ENCODE data around the gene ZGPAT. TPM values are rescaled to one million over a fixed set of nuclear protein-coding genes. Genes with fewer than 3 reads are reported as not detected.

The ZGPAT gene
- total and polyA plus RNA-seq, 2 of the 13 experiments (the other 11 are each of a cell fraction or from before 2014, with no cell fraction given), result 23.0 to 41.9 TPM

DNA sequence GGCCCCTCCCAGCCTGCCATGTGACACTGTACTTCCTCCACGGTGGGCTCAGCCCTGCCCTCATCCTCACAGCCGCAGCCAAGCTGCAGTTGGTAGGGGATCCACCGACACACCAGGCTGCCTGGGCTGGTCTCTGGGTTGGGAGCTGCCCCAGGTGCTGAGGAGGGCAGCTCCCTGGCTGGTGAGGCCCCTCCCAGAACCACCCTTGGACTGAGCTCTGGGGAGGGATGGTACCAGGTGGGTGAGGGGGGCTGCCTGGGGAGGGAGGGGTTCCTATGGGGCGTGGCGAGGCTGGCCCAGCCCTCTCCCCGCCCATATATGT, 11.6 kb upstream of the ZGPAT start (continued):
- TF ChIP-seq MAFK (conservative IDR thresholded peaks at IDR 0.05 in 1 of 2, IDR thresholded peaks at IDR 0.05 in 1 of 2; ENCODE audit: low read length in 2 of 2), result no peak
- TF ChIP-seq HIVEP1 (CRISPR knock-in tag; IDR thresholded peaks at IDR 0.05), result no peak
- TF ChIP-seq ZNF124 (CRISPR knock-in tag; IDR thresholded peaks at IDR 0.05), result no peak
- TF ChIP-seq, protein P1, sequence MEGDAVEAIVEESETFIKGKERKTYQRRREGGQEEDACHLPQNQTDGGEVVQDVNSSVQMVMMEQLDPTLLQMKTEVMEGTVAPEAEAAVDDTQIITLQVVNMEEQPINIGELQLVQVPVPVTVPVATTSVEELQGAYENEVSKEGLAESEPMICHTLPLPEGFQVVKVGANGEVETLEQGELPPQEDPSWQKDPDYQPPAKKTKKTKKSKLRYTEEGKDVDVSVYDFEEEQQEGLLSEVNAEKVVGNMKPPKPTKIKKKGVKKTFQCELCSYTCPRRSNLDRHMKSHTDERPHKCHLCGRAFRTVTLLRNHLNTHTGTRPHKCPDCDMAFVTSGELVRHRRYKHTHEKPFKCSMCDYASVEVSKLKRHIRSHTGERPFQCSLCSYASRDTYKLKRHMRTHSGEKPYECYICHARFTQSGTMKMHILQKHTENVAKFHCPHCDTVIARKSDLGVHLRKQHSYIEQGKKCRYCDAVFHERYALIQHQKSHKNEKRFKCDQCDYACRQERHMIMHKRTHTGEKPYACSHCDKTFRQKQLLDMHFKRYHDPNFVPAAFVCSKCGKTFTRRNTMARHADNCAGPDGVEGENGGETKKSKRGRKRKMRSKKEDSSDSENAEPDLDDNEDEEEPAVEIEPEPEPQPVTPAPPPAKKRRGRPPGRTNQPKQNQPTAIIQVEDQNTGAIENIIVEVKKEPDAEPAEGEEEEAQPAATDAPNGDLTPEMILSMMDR (CRISPR knock-in tag; IDR thresholded peaks at IDR 0.05), result no peak
- TF ChIP-seq ZBTB38 (CRISPR knock-in tag; IDR thresholded peaks at IDR 0.05), result peak; percentile 5; the same call in 1 of the 2 replicates
- no peak for TF ChIP-seq ZNF839 (CRISPR knock-in tag; IDR thresholded peaks at IDR 0.05; ENCODE audit: borderline replicate concordance)
- no peak for TF ChIP-seq ZKSCAN1 (IDR thresholded peaks at IDR 0.05; ENCODE audit: low read length)
- no peak for TF ChIP-seq GABPA (IDR thresholded peaks at IDR 0.05; ENCODE audit: low read depth, low read length)
- no peak for TF ChIP-seq GABPA (CRISPR knock-in tag; IDR thresholded peaks at IDR 0.05; ENCODE audit: low read depth)
- 0 out of 2 replicates have a peak, but pooled peaks have one; percentile 39 for TF ChIP-seq ZBTB42 (CRISPR knock-in tag; IDR thresholded peaks at IDR 0.05)
- no peak for TF ChIP-seq MLLT10 (CRISPR knock-in tag; IDR thresholded peaks at IDR 0.05)
- no peak for TF ChIP-seq ZNF607 (CRISPR knock-in tag; IDR thresholded peaks at IDR 0.05; ENCODE audit: borderline replicate concordance)
- no peak for TF ChIP-seq MTF2 (CRISPR knock-in tag; IDR thresholded peaks at IDR 0.05; ENCODE audit: borderline replicate concordance)
- TF ChIP-seq ZNF205 (CRISPR knock-in tag; IDR thresholded peaks at IDR 0.05), result no peak
- TF ChIP-seq, protein P2, sequence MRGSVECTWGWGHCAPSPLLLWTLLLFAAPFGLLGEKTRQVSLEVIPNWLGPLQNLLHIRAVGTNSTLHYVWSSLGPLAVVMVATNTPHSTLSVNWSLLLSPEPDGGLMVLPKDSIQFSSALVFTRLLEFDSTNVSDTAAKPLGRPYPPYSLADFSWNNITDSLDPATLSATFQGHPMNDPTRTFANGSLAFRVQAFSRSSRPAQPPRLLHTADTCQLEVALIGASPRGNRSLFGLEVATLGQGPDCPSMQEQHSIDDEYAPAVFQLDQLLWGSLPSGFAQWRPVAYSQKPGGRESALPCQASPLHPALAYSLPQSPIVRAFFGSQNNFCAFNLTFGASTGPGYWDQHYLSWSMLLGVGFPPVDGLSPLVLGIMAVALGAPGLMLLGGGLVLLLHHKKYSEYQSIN (CRISPR knock-in tag; IDR thresholded peaks at IDR 0.05; ENCODE audit: borderline replicate concordance), result no peak
- 0 out of 2 replicates have a peak, but pooled peaks have one; percentile 35 for TF ChIP-seq CHD2 (IDR thresholded peaks at IDR 0.05; ENCODE audit: low read depth, low read length)
- TF ChIP-seq, protein P3, sequence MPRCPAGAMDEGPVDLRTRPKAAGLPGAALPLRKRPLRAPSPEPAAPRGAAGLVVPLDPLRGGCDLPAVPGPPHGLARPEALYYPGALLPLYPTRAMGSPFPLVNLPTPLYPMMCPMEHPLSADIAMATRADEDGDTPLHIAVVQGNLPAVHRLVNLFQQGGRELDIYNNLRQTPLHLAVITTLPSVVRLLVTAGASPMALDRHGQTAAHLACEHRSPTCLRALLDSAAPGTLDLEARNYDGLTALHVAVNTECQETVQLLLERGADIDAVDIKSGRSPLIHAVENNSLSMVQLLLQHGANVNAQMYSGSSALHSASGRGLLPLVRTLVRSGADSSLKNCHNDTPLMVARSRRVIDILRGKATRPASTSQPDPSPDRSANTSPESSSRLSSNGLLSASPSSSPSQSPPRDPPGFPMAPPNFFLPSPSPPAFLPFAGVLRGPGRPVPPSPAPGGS (CRISPR knock-in tag; IDR thresholded peaks at IDR 0.05), result no peak
- TF ChIP-seq, protein P4, sequence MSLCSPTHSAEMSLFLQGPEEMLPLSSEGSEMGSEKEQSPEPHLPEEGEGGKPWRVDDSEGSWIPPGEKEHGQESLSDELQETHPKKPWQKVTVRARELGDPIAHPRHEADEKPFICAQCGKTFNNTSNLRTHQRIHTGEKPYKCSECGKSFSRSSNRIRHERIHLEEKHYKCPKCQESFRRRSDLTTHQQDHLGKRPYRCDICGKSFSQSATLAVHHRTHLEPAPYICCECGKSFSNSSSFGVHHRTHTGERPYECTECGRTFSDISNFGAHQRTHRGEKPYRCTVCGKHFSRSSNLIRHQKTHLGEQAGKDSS (CRISPR knock-in tag; IDR thresholded peaks at IDR 0.05; ENCODE audit: borderline replicate concordance, low read depth), result peak; percentile 38; the same call in 1 of the 2 replicates
- TF ChIP-seq FOXK2 (IDR thresholded peaks at IDR 0.05), result no peak
- TF ChIP-seq ZNF761 (CRISPR knock-in tag; conservative IDR thresholded peaks at IDR 0.05), result 0 out of 2 replicates have a peak, but pooled peaks have one; percentile 15
- TF ChIP-seq, protein P5, sequence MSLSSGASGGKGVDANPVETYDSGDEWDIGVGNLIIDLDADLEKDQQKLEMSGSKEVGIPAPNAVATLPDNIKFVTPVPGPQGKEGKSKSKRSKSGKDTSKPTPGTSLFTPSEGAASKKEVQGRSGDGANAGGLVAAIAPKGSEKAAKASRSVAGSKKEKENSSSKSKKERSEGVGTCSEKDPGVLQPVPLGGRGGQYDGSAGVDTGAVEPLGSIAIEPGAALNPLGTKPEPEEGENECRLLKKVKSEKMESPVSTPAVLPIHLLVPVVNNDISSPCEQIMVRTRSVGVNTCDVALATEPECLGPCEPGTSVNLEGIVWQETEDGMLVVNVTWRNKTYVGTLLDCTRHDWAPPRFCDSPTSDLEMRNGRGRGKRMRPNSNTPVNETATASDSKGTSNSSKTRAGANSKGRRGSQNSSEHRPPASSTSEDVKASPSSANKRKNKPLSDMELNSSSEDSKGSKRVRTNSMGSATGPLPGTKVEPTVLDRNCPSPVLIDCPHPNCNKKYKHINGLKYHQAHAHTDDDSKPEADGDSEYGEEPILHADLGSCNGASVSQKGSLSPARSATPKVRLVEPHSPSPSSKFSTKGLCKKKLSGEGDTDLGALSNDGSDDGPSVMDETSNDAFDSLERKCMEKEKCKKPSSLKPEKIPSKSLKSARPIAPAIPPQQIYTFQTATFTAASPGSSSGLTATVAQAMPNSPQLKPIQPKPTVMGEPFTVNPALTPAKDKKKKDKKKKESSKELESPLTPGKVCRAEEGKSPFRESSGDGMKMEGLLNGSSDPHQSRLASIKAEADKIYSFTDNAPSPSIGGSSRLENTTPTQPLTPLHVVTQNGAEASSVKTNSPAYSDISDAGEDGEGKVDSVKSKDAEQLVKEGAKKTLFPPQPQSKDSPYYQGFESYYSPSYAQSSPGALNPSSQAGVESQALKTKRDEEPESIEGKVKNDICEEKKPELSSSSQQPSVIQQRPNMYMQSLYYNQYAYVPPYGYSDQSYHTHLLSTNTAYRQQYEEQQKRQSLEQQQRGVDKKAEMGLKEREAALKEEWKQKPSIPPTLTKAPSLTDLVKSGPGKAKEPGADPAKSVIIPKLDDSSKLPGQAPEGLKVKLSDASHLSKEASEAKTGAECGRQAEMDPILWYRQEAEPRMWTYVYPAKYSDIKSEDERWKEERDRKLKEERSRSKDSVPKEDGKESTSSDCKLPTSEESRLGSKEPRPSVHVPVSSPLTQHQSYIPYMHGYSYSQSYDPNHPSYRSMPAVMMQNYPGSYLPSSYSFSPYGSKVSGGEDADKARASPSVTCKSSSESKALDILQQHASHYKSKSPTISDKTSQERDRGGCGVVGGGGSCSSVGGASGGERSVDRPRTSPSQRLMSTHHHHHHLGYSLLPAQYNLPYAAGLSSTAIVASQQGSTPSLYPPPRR (CRISPR knock-in tag; IDR thresholded peaks at IDR 0.05; ENCODE audit: borderline replicate concordance), result no peak
- no peak for TF ChIP-seq ZNF225 (CRISPR knock-in tag; IDR thresholded peaks at IDR 0.05)
- no peak for TF ChIP-seq RFX3 (CRISPR knock-in tag; IDR thresholded peaks at IDR 0.05)
